HG03060 (cell line): ENCODE data around the gene DAZAP1.

ENCODE experiments used
- ATAC-seq: cut with Tn5 transposase; IDR thresholded peaks from one replicate; pipeline ENCODE4 v1.9.1; 2021; ENCODE audit warnings: low read depth, moderate number of reproducible peaks; ENCODE audit not compliant: unreplicated experiment

The DAZAP1 gene

GRCh38 chr19:1392939-1393530, 14.4 kb upstream of the DAZAP1 start:
- no peak for ATAC-seq

GRCh38 chr19:1393841-1394240, 13.5 kb upstream of the DAZAP1 start:
- ATAC-seq: no peak

GRCh38 chr19:1394252-1395193, 12.9 kb upstream of the DAZAP1 start:
- no peak for ATAC-seq

GRCh38 chr19:1395194-1396018, 12.0 kb upstream of the DAZAP1 start:
- ATAC-seq: no peak

- ATAC-seq: no peak
Measured at GRCh38 chr19:1396019-1396767, 11.2 kb upstream of the DAZAP1 start.

- no peak for ATAC-seq
Measured at GRCh38 chr19:1396768-1397679, 10.4 kb upstream of the DAZAP1 start.

GRCh38 chr19:1397838-1398237, 9.5 kb upstream of the DAZAP1 start:
- ATAC-seq: no peak

GRCh38 chr19:1399079-1399478, 8.3 kb upstream of the DAZAP1 start:
- ATAC-seq: no peak

GRCh38 chr19:1399745-1400144, 7.6 kb upstream of the DAZAP1 start:
- ATAC-seq: no peak

- ATAC-seq: no peak
Measured at GRCh38 chr19:1400281-1401137, 6.9 kb upstream of the DAZAP1 start.

GRCh38 chr19:1401138-1401888, 6.1 kb upstream of the DAZAP1 start, which contains the start of gene GAMT:
TSS of gene GAMT (minus strand) at chr19:1401542. CDS start at chr19:1401476, 66 bp downstream.
- ATAC-seq: no peak

GRCh38 chr19:1401889-1402217, 5.5 kb upstream of the DAZAP1 start:
- no peak for ATAC-seq

- no peak for ATAC-seq
Measured at GRCh38 chr19:1402411-1403070, 4.8 kb upstream of the DAZAP1 start.

- ATAC-seq: peak; percentile 57
Measured at GRCh38 chr19:1406774-1407527, 435 bp upstream of the DAZAP1 start.

GRCh38 chr19:1408300-1409203, 1.2 kb downstream of the DAZAP1 start:
- no peak for ATAC-seq
